C4-2B (cell line): Measurements from ENCODE around the gene LIAS.
"Not testable (repeated sequence)": the region's sequence is repeated elsewhere in the genome, so short reads cannot be mapped to it uniquely, and the experiment has no call there.

Experiments used
- H3K27ac ChIP-seq: fragments of 450-650 bp; 2 replicates; pipeline ENCODE4 v1.5.1; 2017
- ZFX ChIP-seq: fragments of 450-650 bp; IDR thresholded peaks from 2 replicates; pipeline ENCODE4 v1.6.1; 2017
- TF ChIP-seq, protein P1 (sequence below): fragments of 450-650 bp; conservative IDR thresholded peaks from 2 replicates; pipeline ENCODE4 v1.5.1; 2017; ENCODE audit warnings: mild to moderate bottlenecking

The LIAS gene

DNA sequence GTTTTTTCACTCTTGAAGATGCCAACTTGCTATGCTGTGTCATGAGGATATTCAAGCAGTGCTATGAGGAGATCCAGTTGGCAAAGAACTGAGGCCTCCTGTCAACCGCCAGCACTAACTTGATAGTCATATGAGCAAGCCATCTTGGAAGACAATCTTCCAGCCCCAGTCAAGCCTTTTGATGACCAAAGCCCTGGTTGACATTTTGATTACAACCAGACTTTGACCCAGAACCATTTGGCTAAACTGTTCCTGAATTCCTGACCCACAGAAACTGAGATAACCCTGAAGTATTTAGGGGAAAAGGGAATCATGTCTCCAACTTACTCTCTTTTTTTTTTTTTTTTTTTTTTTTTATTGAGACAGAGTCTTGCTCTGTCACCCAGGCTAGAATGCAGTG lies 35.5 kb downstream of the LIAS start:
- TF ChIP-seq ZFX = no peak
- TF ChIP-seq, protein P1, sequence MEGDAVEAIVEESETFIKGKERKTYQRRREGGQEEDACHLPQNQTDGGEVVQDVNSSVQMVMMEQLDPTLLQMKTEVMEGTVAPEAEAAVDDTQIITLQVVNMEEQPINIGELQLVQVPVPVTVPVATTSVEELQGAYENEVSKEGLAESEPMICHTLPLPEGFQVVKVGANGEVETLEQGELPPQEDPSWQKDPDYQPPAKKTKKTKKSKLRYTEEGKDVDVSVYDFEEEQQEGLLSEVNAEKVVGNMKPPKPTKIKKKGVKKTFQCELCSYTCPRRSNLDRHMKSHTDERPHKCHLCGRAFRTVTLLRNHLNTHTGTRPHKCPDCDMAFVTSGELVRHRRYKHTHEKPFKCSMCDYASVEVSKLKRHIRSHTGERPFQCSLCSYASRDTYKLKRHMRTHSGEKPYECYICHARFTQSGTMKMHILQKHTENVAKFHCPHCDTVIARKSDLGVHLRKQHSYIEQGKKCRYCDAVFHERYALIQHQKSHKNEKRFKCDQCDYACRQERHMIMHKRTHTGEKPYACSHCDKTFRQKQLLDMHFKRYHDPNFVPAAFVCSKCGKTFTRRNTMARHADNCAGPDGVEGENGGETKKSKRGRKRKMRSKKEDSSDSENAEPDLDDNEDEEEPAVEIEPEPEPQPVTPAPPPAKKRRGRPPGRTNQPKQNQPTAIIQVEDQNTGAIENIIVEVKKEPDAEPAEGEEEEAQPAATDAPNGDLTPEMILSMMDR = no peak
- H3K27ac ChIP-seq = no peak overlapping the region

DNA sequence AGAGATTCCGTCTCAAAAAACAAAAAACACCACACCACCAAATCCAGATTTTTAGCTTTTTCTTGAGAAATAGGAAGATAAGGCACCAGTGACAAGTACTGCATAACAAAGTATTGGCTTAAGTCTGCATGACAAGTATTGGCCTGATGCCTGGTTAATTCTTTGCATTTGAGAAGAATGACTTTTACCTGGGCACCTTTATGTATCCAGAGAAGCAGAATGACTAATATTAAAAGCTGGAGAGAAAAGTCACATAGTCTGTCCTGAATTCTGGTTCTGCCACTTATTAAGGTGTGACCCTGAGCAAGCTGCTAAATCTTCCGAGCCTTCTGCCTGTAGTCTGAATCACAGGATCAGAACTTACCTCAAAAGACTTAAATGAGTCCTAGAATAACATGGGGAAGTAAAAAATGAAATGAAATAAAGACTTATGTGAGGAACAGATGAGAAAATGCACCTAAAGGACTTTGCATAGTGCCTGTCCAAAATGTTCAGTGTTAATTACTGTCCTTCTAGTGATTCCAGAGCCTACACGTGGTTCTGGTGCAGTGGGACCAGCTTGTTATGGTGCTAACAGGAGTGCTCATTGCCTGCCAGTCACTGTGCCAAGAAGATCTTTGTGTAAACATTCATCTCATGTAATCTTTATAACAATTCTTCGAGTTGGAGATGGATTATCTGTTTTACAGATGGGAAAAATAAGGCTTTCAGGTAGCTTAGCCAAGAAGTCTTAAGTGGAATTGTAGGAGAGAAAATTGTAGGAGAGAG lies 36.8 kb downstream of the LIAS start:
- H3K27ac ChIP-seq = no peak overlapping the region
- TF ChIP-seq, protein P1 = no peak
- TF ChIP-seq ZFX = no peak

DNA sequence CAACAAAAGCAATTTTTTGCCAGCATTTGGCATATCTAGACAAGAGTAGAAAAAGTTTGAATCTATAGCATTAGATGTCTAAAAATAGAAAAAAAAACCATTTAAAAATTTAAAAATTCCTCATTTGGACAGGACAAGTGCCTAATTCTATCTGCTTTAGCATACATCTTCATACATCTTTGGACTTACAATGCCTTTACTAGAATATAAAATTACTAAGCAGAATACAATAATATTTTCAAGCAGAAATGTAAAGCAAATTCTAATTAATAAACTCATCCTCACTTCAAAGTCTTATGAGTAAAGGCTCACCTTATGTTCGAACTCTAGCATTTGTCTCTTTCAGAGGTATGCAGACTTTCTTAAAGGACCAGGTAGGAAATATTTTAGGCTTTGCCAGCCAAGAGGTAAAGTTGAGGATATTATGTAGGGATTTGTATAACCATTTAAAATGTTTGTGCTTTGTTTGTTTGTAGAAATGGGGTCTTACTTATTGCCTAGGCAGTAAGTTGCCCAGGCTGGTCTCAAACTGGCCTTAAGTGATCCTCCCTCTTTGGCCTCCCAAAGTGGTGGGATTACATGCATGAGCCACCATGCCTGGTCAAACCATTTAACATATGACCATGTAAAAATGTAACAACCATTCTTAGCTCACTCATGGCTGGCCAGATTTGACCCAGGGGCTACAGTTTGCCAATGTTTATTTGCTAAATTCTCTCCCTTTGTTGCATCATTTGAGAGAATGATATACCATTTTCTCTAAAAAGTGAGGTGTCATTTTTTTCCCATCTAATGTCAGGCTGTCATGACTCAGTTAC lies 39.3 kb downstream of the LIAS start:
- H3K27ac ChIP-seq = no peak overlapping the region
- TF ChIP-seq, protein P1 = no peak
- no peak for TF ChIP-seq ZFX

DNA sequence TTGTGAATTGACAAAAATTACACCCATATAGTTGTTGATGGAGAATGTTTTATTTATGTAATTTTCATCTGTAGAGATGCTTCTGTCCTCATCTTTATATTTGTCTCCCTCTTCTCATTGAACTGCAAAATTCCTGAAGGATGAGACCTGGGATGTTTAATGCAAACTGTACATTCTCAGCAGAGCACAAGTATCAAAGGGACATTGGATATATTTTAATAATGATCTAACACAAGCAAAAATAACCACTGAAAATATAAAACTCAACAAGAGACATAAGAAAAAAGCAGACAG lies 39.8 kb downstream of the LIAS start:
- TF ChIP-seq, protein P1 = no peak
- TF ChIP-seq ZFX = no peak
- no peak overlapping the region for H3K27ac ChIP-seq

DNA sequence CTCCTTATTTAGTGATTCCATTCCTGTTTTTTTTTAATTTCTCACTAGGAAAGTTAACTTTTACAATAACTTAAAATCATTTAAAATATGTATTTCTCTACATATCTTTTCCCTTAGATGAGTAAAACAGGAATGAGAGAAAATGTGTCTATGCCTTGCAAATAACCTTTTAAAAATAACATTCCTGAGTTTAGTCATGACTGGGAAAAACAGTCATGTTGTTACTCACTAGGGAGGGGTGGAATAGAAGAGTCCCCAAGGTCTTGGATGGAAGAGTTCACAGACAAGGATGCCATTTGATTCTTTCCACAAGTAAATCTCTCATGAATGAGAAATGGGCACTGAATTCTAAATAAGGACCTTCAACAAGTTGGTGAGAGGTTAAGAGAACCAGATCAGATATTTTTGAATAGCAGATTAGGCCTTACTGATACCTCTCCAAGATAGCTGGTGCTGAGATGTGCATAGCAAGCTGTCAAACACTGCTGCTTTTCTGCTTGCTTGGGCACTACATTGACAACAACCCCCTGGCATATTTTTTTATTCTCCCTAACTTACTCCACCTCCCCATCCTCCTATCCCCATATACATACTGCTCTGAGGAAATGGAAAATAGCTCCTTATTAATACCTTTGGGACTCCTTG lies 43.3 kb downstream of the LIAS start:
- TF ChIP-seq ZFX = no peak
- TF ChIP-seq, protein P1 = no peak

DNA sequence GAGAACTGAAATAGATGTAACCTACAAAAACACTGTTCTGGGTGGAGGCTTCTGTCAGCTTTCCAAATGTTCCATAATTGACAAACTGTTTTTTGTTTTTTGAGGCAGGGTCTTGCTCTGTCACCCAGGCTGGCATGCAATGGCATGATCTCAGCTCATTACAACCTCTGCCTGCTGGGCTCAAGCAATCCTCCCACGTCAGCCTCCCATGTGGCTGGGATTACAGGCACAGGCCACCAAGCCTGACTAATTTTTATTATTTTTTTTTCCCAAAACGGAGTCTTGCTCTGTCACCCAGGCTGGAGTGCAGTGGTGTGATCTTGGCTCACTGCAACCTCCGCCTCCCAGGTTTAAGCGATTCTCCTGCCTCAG lies 43.8 kb downstream of the LIAS start:
- H3K27ac ChIP-seq = not testable (repeated sequence)

More for the DNA sequence above, 43.3 kb downstream of the LIAS start:
- no peak overlapping the region for H3K27ac ChIP-seq

DNA sequence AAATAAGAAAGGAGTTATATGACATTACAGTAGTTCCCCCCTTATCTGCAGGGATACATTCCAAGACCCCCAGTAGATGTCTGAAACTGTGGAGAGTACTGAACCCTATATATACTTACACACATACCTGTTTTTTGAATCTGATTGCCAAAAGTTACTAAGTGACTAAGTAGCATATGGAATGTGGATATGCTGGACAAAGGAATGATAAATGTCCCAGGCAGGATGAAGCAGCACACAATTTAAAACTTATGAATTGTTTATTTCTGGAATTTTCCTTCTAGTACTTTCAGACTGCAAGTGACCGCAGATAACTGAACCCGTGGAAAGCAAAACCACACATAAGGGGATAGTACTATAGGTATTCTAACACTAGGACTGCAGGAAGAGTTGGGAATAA lies 45.7 kb downstream of the LIAS start:
- TF ChIP-seq, protein P1 = no peak
- TF ChIP-seq ZFX = no peak
- no peak overlapping the region for H3K27ac ChIP-seq
